HuH-7 (cell line): Measurements from ENCODE around the gene SYTL3.
A peak's percentile ranks its signal among the peaks of the same experiment; 100 is the strongest.

Source experiments
- DNase-seq: peaks from one replicate; pipeline ENCODE4 v3.0.0; 2011; ENCODE audit warnings: low spot score

Gene SYTL3

GRCh38 chr6:158762787-158763433 lies 113.1 kb downstream of the SYTL3 start:
- no peak for DNase-seq

- DNase-seq = no peak
These were observed 113.8 kb downstream of the SYTL3 start for GRCh38 chr6:158763434-158764182.

DNA sequence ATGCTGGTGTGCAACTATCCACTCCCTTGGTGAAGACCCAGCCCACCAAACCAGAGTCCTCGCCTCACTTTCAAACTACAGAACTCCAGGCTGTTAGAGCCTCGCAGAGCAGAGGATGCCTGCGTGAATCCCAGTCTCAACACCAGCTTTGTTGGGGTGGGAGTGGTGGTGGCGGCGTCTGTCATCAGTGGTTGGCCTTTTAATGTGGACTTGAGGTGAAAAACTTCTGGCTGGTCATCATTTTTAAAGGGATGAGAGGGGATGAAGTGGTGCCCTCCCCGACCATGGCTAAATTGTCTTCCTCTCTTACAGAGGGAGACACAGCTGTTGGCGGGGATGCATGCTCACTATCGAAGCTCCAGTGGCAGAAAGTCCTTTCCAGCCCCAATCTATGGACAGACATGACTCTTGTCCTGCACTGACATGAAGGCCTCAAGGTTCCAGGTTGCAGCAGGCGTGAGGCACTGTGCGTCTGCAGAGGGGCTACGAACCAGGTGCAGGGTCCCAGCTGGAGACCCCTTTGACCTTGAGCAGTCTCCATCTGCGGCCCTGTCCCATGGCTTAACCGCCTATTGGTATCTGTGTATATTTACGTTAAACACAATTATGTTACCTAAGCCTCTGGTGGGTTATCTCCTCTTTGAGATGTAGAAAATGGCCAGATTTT lies 114.5 kb downstream of the SYTL3 start:
- no peak for DNase-seq

- DNase-seq = no peak
These were observed 115.1 kb downstream of the SYTL3 start for GRCh38 chr6:158764926-158765325.

DNA sequence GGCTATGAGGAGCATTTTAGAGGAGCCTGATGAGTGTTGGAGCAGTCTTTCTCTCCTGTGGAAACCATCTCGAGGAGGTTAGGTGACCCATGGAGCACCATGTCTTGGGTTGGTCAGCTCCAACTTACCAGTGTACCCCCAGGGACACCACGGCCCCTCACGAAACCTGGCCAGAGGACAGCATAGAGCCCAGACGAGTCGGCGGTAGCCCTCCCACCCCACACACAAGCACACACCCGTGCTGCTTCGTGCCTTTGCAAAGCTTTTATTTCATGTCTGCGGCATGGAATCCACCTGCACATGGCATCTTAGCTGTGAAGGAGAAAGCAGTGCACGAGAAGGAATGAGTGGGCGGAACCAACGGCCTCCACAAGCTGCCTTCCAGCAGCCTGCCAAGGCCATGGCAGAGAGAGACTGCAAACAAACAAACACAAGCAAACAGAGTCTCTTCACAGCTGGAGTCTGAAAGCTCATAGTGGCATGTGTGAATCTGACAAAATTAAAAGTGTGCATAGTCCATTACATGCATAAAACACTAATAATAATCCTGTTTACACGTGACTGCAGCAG lies 115.7 kb downstream of the SYTL3 start:
- DNase-seq = no peak

DNA sequence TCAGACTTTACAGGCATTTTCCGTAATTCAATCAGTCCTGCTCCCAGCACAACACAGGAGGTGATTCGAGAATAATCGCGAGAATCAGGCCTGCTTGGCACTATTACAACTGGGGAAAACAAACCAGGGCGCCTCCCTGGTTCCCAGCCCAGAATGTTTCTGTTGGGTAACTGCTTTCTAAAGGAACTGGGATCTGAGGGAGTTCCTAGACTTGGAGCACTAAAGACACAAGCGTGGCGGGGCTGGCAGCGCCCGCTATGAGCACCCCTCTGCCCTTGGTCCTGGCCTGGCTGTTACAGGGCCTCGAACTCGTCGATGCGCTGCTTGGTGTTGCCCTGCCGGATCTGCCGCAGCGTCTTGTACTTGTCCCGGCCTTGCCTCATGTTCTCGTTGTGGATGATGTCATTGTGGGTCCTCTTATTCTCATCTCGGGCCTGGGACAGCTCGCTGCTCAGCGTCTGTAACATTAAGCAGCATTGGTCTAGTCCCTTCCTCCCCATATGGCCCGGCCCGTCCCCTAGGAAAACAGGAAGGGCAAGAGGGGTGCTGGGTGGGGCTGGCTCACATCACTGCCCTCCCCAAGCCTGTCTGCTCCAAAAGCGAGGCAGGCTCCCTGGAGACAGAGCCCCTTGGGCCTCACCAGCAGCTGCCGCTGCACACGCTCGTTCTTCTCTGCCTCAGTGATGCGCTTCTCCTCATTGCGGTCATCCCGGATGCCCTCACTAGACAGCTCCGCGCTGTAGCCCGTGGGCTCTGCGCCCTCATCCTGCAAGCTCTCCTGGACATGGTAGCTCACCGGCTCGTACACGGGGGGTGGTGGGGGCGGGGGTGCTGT lies 117.0 kb downstream of the SYTL3 start:
- no peak for DNase-seq

GRCh38 chr6:158767709-158768108 lies 117.9 kb downstream of the SYTL3 start:
- DNase-seq = no peak

DNA sequence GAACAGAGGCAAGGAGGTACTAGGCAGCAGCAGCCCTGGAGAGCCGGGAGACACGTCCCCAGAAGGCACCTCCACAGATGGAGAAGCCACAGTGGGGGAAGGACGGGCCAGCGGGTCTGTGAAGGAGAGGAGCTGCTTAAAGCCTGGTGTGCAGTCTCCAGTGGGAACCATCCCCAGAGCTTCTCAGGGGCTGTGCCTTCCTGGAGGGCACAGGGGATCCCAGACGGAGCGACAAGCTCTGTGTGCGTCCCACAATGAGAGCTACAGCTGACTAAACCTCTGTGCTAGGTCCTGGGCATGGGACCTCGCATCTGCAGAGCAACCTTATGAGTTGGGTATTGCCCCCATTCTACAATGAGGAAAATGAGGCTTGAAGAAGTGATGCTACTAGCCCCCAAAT lies 118.6 kb downstream of the SYTL3 start:
- DNase-seq = no peak

GRCh38 chr6:158769234-158769770 lies 119.4 kb downstream of the SYTL3 start:
- no peak for DNase-seq

GRCh38 chr6:158769771-158770432 lies 120.0 kb downstream of the SYTL3 start:
- no peak for DNase-seq

GRCh38 chr6:158770533-158771330 lies 120.9 kb downstream of the SYTL3 start:
- DNase-seq = no peak

GRCh38 chr6:158771399-158772152 lies 121.7 kb downstream of the SYTL3 start:
- DNase-seq = no peak

GRCh38 chr6:158772172-158772571 lies 122.3 kb downstream of the SYTL3 start:
- no peak for DNase-seq

GRCh38 chr6:158772851-158773371 lies 123.1 kb downstream of the SYTL3 start:
- peak; percentile 77 for DNase-seq

GRCh38 chr6:158773581-158774449 lies 124.0 kb downstream of the SYTL3 start:
- DNase-seq = no peak

GRCh38 chr6:158774717-158775449 lies 125.0 kb downstream of the SYTL3 start:
- DNase-seq = no peak

DNA sequence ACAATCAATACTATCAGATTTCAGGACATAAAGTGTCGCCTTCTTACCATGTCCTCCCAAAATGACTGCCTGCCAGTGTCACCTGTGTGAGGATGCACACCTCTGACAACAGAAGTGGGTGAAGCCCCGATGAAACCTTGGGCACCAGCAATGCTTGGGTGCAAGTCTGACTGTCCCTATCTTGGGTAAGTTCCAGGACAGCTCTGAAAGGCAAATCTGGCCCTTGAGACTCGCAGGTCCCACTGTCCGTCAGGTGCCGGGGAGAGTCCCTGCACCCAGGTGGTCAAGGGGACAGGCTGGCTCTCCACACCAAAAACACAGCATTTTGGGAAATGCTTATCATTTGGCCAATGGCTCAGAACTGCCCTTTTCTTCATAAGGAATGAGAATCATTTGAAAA lies 126.0 kb downstream of the SYTL3 start:
- no peak for DNase-seq

DNA sequence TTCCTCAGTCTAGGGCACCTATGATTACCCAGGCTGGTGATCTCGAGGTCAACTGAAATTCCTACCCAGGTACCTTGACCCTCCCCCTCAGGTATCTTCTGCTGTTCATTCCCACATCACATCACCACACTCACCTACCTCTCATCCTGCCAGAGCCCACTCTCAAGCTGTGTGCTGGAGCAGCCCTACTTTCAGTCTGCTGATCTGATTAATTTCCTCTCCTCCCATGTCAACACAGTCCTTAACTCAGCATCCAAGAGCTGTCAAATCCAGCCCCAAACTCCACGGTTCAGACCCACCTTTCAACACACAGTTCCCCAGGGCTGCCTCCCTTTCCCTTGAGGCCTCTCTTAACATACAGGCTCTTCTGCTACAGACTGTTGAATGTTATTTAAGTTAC lies 126.9 kb downstream of the SYTL3 start:
- DNase-seq = no peak
